Hepatocyte (in vitro differentiated cells): Measurements from ENCODE around the gene ATP6V1F. TPM values are rescaled to one million over a fixed set of nuclear protein-coding genes. Genes with fewer than 3 reads are reported as not detected.

ENCODE experiments used
- DNase-seq: peaks from one replicate; pipeline ENCODE4 v3.0.0-alpha.2; 2016; ENCODE audit warnings: low spot score
- H2AFZ ChIP-seq: fragments of 200-600 bp; sonication (generic); 2 replicates; pipeline ENCODE4 v1.6.0; 2016; ENCODE audit warnings: antibody characterized with exemption, mild to moderate bottlenecking
- H3K27ac ChIP-seq: fragments of 200-600 bp; sonication (generic); 2 replicates; pipeline ENCODE4 v1.5.1; 2016; ENCODE audit warnings: mild to moderate bottlenecking
- H3K27me3 ChIP-seq: fragments of 200-600 bp; sonication (generic); 2 replicates; pipeline ENCODE4 v1.6.1; 2016
- H3K36me3 ChIP-seq: fragments of 200-600 bp; sonication (generic); replicated peaks from 2 replicates; pipeline ENCODE4 v1.5.1; 2016; ENCODE audit warnings: low read depth; ENCODE audit not compliant: insufficient read depth
- H3K4me1 ChIP-seq: fragments of 200-600 bp; sonication (generic); 2 replicates; pipeline ENCODE4 v1.5.1; 2016; ENCODE audit warnings: mild to moderate bottlenecking, moderate library complexity; ENCODE audit not compliant: insufficient read depth
- H3K4me2 ChIP-seq: fragments of 200-600 bp; sonication (generic); 2 replicates; pipeline ENCODE4 v1.6.0; 2016
- H3K4me3 ChIP-seq: fragments of 200-600 bp; sonication (generic); 2 replicates; pipeline ENCODE4 v1.5.1; 2016; ENCODE audit warnings: mild to moderate bottlenecking
- H3K79me2 ChIP-seq: fragments of 200-600 bp; sonication (generic); 2 replicates; pipeline ENCODE4 v1.6.0; 2017; ENCODE audit warnings: mild to moderate bottlenecking
- H3K9me2 ChIP-seq: fragments of 200-600 bp; sonication (generic); replicated peaks from 2 replicates; pipeline ENCODE4 v1.6.0; 2017; ENCODE audit warnings: mild to moderate bottlenecking; ENCODE audit not compliant: insufficient read depth
- H3K9me3 ChIP-seq: fragments of 200-600 bp; sonication (generic); 2 replicates; pipeline ENCODE4 v1.5.1; 2016; ENCODE audit warnings: low read depth, mild to moderate bottlenecking
- H4K20me1 ChIP-seq: fragments of 200-600 bp; sonication (generic); 2 replicates; pipeline ENCODE4 v1.6.0; 2016; ENCODE audit warnings: mild to moderate bottlenecking; ENCODE audit not compliant: insufficient read depth, poor library complexity, severe bottlenecking
- CTCF ChIP-seq: fragments of 200-600 bp; sonication (generic); IDR thresholded peaks from 2 replicates; pipeline ENCODE4 v1.5.1; 2016; ENCODE audit warnings: antibody characterized with exemption, mild to moderate bottlenecking; ENCODE audit not compliant: poor library complexity
- EZH2 ChIP-seq: fragments of 200-600 bp; sonication (generic); IDR thresholded peaks from 2 replicates; pipeline ENCODE4 v1.6.1; 2016; ENCODE audit warnings: antibody characterized with exemption, mild to moderate bottlenecking, borderline replicate concordance
- EZH2phosphoT487 ChIP-seq: fragments of 200-600 bp; sonication (generic); IDR thresholded peaks from one replicate; pipeline ENCODE4 v1.6.1; 2018; ENCODE audit warnings: antibody characterized with exemption, mild to moderate bottlenecking, low read depth, moderate library complexity; ENCODE audit not compliant: unreplicated experiment, severe bottlenecking
- WGBS: methylation state at CpG from one replicate; pipeline ENCODE4 v1.1.6; 2016; ENCODE audit warnings: low lambda C conversion rate; ENCODE audit errors: missing lambda C conversion rate; 5-methylcytosine and 5-hydroxymethylcytosine counted together
- polyA plus RNA-seq: library from polyadenylated mRNA; unstranded; fragments of >200 nt; fragmentation: Nextera tagmentation; extraction: Ambion mirVana; gene quantifications from 2 replicates; pipeline ENCODE4 v1.2.1, GENCODE V29; 2016
- total RNA-seq: library from RNA; depleted of rRNA; stranded (reverse); fragments of >200 nt; gene quantifications from 2 replicates; pipeline ENCODE4 v1.2.3, GENCODE V29; 2014

Gene ATP6V1F
- total and polyA plus RNA-seq, 2 experiments from 2014 or later = 184 to 422 TPM

DNA sequence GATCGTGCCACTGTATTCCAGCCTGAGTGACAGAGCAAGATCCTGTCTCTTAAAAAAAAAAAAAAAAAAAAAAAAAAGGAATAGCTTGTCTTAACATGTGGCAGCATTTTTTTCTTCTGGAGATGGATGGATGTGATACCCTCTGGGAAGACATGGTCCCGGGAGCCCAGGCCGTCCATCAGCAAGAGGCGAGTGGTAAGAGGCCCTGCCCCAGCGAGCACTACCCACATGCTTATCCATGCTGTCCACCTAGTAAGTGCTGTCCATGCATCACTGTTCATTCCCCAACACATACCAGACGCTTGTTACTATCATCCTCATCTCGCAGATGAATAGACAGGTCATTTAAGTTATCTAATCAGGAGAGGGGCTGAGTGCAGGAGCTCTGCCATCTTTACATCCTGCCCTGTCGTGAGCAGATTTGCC is 12.9 kb downstream of the ATP6V1F start:
- Histone ChIP-seq H3K9me2 (no peaks in the 10 kb centered on the region), H3K9me3 (no peaks in the 10 kb centered on the region), H3K27me3 (peaks cover under 1% of the 10 kb centered on the region), H3K36me3 (no peaks in the 10 kb centered on the region), H3K4me3 (no peak overlapping the region), H3K27ac (no peak overlapping the region), H3K4me2 (no peak overlapping the region), H3K79me2 (no peaks in the 10 kb centered on the region), H2AFZ (no peak overlapping the region), H4K20me1 (no peaks in the 10 kb centered on the region), H3K4me1 (no peaks in the 10 kb centered on the region)
- DNase-seq = no peak
- WGBS = 63% methylated on average over 8 of the region's 8 CpGs
- TF ChIP-seq EZH2 (no peak), EZH2phosphoT487 (no peak), CTCF (no peak)

DNA sequence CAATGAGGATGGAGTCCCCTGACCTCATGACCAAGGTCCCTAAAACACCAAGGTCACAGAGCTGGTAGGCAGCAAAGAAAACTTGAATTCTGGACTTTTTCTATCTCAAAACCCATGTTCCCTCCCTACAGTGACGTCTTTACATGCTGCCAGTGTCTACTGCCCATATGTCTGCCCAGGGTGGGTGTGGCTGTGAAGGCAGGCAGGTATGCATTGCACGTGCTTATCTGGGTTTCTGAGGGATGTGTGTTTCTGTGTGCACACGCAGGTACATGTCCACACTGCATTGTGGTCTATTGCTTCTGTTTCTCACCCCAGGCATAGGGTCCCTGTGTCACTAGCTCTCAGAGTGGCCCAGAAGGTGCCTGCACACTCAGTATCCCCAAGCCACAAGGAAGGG is 13.5 kb downstream of the ATP6V1F start:
- H3K9me2 ChIP-seq = no peaks in the 10 kb centered on the region
- H3K36me3 ChIP-seq = no peaks in the 10 kb centered on the region
- no peaks in the 10 kb centered on the region for H3K27me3 ChIP-seq
- 71% methylated on average over 3 of the region's 3 CpGs for WGBS
- no peaks in the 10 kb centered on the region for H3K79me2 ChIP-seq
- H3K9me3 ChIP-seq = no peaks in the 10 kb centered on the region
- no peaks in the 10 kb centered on the region for H4K20me1 ChIP-seq
- no peak overlapping the region for H2AFZ ChIP-seq
- H3K4me3 ChIP-seq = no peak overlapping the region
- no peak for TF ChIP-seq EZH2phosphoT487
- TF ChIP-seq CTCF = no peak
- TF ChIP-seq EZH2 = no peak
- no peak overlapping the region for H3K27ac ChIP-seq
- no peaks in the 10 kb centered on the region for H3K4me1 ChIP-seq
- H3K4me2 ChIP-seq = no peak overlapping the region
- DNase-seq = no peak

DNA sequence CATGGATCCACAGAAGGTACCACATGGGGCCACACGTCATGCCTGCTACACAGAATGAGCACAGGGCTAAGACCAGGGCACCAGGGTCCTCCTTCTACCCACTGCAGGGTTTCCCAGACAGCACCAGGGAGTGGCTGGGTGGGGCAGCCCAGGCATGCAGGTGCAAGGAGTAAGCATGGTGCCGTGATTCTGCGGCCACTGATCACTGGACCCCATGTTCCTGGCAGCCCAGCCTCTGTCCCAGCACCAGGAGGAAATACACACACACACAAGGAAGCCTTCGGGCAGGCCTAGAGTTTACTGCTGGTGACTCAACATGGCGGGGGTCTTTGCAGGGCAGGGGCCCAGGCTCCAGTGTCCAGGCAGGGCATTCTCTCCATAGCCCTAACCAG is 13.9 kb downstream of the ATP6V1F start:
- Histone ChIP-seq H3K27ac (no peak overlapping the region), H3K4me1 (no peaks in the 10 kb centered on the region), H3K9me2 (no peaks in the 10 kb centered on the region), H3K27me3 (no peaks in the 10 kb centered on the region), H3K79me2 (no peaks in the 10 kb centered on the region), H3K4me2 (no peak overlapping the region), H4K20me1 (no peaks in the 10 kb centered on the region), H3K36me3 (no peaks in the 10 kb centered on the region), H2AFZ (no peak overlapping the region), H3K4me3 (no peak overlapping the region), H3K9me3 (no peaks in the 10 kb centered on the region)
- 91% methylated on average over 5 of the region's 5 CpGs for whole genome bisulfite sequencing
- TF ChIP-seq EZH2 (no peak), CTCF (no peak), EZH2phosphoT487 (no peak)
- DNase-seq = no peak
